ENCODE results near the gene GLIS1.
"Not testable (repeated sequence)": the region's sequence is repeated elsewhere in the genome, so short reads cannot be mapped to it uniquely, and the experiment has no call there.

The GLIS1 gene

DNA sequence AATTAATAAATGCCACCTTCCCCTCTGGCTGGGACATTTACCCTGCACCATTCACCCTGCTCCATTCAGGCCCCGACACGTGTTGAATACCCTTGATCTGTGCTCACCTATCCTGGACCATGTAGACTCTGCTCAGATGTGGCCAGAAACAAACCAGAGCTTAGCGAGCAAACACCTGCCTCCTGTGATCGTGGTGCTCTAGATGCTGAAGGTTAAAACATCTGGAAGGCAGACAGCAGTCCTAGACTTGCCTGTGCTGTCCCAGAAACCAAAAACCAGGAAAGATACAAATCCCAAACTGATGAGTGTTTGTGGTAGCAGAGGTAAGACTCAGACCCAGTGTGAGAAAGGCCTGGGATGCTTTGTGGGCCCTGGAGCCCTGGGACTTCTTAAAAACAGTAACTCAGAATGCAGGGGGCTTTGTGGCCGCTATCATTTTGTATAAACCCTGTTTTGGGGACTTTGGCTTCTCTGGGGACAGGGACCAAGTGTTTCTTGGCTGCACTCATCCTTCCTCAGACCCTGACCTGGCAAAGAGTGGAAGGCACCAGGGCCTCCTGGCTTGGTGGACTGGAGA is 180.1 kb downstream of the GLIS1 start:
- no peak for DNase-seq

GRCh38 chr1:53557830-53558738 is 180.9 kb downstream of the GLIS1 start:
- no peak for DNase-seq

GRCh38 chr1:53557369-53557768 is 181.6 kb downstream of the GLIS1 start:
- DNase-seq: no peak

DNA sequence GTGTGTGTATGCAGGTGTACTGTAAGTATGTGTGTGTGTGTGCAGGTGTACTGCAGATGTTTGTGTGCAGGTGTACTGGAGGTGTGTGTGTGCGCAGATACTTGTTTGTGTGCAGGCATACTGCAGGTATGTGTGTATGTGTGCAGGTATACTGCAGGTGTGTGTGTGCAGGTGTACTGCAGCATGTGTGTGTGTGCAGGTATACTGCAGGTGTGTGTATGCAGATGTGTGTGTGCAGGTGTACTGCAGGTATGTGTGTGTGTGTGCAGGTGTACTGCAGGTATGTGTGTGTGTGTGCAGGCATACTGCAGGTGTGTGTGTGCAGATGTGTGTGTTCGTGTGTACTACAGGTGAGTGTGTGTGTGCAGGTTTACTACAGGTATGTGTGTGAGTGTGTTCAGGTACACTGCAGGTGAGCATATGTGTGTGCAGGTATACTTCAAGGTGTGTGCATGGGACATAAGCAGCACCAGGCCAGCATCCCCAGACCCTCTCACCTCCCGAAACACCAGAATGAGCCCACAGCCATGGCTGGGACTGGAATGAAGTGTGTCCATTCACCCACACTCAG is 182.2 kb downstream of the GLIS1 start:
- DNase-seq: no peak

- not testable (repeated sequence) for DNase-seq
Measured at GRCh38 chr1:53555620-53556326, 183.2 kb downstream of the GLIS1 start.

DNA sequence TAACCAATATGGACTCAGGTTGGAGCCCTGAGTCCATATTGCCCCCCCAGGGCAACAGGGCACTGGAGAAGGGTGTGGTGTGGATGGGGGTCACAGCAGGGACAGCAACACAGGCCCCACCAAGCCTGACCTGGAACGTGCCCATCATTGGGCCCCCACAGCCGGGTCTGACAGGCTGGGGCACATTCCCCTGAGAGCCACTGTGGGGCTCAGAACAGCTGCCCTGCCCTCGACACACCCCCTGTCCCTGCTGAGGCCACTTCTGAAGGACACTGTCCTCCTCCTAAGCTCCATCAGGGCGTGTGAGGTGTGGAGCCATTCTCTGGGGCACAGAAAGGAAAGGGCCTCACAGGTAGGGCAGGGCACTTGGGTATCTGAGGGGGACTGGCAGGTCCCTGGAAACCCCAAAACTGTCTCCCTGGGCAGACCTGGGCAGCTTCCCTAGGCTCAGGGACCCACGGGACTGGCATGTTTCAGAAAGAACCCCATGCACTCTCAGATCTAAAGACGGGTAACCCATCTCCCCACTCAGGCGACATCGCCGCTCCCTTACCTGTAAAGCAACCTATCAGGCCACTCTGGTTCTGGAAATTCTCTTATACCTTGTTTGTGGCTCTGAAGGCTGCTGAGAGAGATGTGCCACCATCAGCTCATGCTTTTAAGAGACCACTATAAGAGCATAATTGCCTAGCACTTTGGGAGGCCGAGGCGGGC is 184.2 kb downstream of the GLIS1 start:
- DNase-seq: no peak

GRCh38 chr1:53553734-53554509 is 185.0 kb downstream of the GLIS1 start:
- DNase-seq: no peak

DNA sequence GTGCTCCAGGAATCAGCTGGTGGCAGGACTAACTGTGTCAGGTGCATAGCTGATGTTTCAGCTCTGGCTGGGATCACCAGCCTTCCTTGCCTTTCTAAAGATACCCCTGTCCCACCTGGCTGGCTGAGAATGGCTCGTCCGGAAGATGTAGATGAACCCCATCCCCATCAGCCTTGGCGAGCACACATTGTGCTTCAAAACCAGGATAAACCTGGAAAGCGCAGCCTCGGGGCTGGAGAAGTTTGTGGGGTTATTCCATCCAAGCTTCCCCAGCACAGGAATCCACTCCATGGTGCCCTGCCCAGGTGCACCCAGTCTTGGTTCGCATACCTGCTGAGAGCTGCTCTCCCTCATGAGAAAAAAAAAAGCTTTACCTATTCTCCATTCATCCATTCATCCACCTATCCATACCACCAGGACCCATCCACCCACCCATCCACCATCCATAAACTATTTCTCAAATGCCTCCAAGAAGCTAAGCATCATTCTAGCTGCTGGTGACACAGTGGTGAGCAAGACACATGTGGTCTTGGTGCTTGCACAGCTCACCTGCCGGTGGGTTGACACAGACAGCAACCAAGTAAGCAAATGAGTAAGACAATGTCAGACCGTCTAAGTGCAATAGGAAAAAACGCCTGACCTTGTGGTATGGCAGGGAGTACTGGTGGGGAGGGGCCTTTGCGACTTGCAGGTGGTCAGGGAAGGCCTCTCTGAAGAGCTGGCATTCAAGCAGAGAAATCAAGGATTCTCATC is 185.8 kb downstream of the GLIS1 start:
- no peak for DNase-seq

- DNase-seq: no peak
Measured at GRCh38 chr1:53552146-53552861, 186.7 kb downstream of the GLIS1 start.

- no peak for DNase-seq
Measured at GRCh38 chr1:53551428-53551995, 187.5 kb downstream of the GLIS1 start.

DNA sequence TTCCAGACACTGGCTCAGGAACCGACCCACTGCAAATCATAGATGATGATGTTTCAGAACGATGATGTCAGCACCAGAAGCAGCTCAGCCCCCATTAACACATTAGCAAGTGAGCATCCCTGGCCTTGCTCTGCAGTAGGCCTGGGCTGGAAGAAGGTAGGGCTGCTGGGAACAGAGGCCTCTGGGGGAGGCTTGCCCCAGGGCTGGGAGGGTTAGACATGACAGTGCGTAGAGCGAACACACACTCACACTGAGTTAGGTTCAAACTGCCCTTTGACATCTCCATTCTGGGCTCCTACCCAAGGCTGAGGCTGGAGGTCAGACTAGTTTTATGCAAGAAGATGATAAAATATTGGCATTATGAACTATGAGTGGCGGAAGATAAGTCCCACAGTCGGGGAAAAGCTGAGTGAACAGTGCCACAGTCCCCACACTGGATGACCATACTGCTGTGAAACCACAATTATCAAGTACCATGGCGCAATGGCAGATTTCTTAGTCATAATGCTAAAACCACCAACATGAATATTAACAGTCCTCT is 188.7 kb downstream of the GLIS1 start:
- no peak for DNase-seq

- no peak for DNase-seq
Measured at GRCh38 chr1:53549781-53550180, 189.2 kb downstream of the GLIS1 start.

DNA sequence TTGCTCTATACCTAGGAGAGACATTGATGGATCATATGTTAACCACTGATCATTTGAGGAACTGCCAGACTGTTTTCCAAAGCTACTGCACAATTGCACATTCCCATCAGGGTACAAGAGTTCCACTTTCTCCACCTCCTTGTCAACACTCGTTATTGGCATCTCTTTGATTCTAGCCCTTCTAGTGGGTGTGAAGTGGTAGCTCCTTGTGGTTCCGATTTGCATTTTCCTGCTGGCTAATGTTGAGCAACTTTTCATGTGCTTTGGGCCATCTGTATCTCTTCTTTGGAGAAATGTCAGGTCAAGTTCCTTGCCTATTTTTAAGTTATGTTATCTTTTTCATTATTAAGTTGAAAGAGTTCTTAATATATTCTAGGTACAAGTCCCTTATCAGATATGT is 189.7 kb downstream of the GLIS1 start:
- no peak for DNase-seq

GRCh38 chr1:53548031-53548491 is 190.9 kb downstream of the GLIS1 start:
- no peak for DNase-seq

DNA sequence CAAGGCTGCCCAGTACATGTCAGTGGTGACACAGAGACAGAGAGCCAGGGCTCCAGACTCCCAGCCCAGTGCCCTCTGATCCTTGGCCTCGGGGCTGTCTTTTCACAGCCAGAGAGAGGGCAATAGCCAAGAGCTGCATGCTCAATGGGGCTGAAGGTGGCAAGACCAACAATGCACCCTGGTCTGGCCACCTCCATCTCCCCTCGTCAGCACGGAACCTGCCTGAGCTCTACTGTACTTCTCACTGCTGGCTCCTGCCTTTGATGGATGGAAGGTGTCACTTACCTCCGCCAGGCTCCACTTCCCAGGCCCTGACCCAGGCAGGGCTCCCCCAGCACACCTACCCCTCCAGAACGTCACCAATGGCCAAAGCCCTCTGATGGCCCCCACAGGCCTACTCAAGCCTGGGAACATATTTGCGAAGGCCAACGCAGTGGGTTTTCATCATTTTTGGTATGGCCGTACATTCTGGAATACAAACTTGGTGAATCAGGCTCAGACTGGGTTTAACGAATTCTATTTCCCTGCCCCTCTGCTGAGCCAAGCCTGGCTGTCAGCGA is 191.7 kb downstream of the GLIS1 start:
- no peak for DNase-seq

- DNase-seq: no peak
Measured at GRCh38 chr1:53546409-53547155, 192.4 kb downstream of the GLIS1 start.

GRCh38 chr1:53545663-53546408 is 193.1 kb downstream of the GLIS1 start:
- no peak for DNase-seq
